HepG2 (cell line): ENCODE data around the gene INSRR. TPM values are rescaled to one million over a fixed set of nuclear protein-coding genes. Genes with fewer than 3 reads are reported as not detected.

Experiments
- ATAC-seq: fragments of 200-7000 bp; cut with Tn5 transposase; 3 replicates; pipeline ENCODE4 v1.9.1; 2020; ENCODE audit warnings: mild to moderate bottlenecking, moderate library complexity
- BruUV-seq: library from RNA; stranded (reverse); fragments of 400-500 nt; replicated peaks from 2 replicates; lab custom pipeline; 2021; lab: Mats Ljungman, UMichigan
- CTCF ChIA-PET: fragments of 300-600 bp; formaldehyde crosslinking; extraction: SDS; loops from one replicate; lab custom pipeline; 2021; ENCODE audit warnings: low total read pairs, inconsistent platforms, low intra/inter-chr PET ratio; lab: Yijun Ruan, JAX
- POLR2A ChIA-PET: fragments of 350-600 bp; sonication (Branson Sonifier 250); formaldehyde crosslinking; loops from one replicate; lab custom pipeline; 2020; ENCODE audit warnings: antibody characterized with exemption, inconsistent platforms; lab: Yijun Ruan, JAX
- DNase-seq: peaks from one replicate; pipeline ENCODE4 v3.0.0-alpha.2; 2015; ENCODE audit warnings: low spot score
- FAIRE-seq: peaks from 3 replicates; lab custom pipeline; 2011; peaks lifted over from hg19 to GRCh38; lab: Jason Lieb, UNC
- H2AFZ ChIP-seq: one replicate; pipeline ENCODE4 v1.6.1; 2011; ENCODE audit warnings: low read length, inconsistent platforms
- H3K27ac ChIP-seq: fragments of 300-600 bp; 3 replicates; pipeline ENCODE4 v1.8.0; 2011; ENCODE audit warnings: mixed run types, mild to moderate bottlenecking, mixed read lengths, low read length, inconsistent platforms; ENCODE audit not compliant: insufficient read depth; ENCODE audit errors: extremely low read length
- H3K27me3 ChIP-seq, 2 experiments: fragments of 200-600 bp in 1 of 2; 2 replicates in 1 of 2; 3 replicates in 1 of 2; pipeline versions ENCODE4 v1.6.0 to v1.8.0; 2011; ENCODE audit warnings: low read length in 2 of 2, mild to moderate bottlenecking in 2 of 2, moderate library complexity in 2 of 2, inconsistent platforms in 1 of 2; ENCODE audit not compliant: insufficient read depth in 2 of 2, control insufficient read depth in 1 of 2
- H3K36me3 ChIP-seq, 2 experiments: fragments of 200-600 bp in 1 of 2; replicated peaks in 1 of 2; 2 replicates in 1 of 2; 3 replicates in 1 of 2; pipeline versions ENCODE4 v1.5.1 to v1.8.0; 2011; ENCODE audit warnings: low read length in 2 of 2, inconsistent platforms in 1 of 2; ENCODE audit not compliant: insufficient read depth in 2 of 2, control insufficient read depth in 1 of 2
- H3K4me1 ChIP-seq: 2 replicates; pipeline ENCODE4 v1.5.1; 2012; ENCODE audit warnings: low read length, inconsistent platforms; ENCODE audit not compliant: insufficient read depth
- H3K4me2 ChIP-seq: 2 replicates; pipeline ENCODE4 v1.6.0; 2011; ENCODE audit warnings: low read depth, low read length, inconsistent platforms
- H3K4me3 ChIP-seq, 3 experiments: fragments of 200-600 bp in 1 of 3; sonication (generic), shearing (Covaris generic) in 1 of 3; replicated peaks in 1 of 3; 2 replicates each; pipeline ENCODE4 v1.5.1; 2011 to 2016; ENCODE audit warnings: low read length in 3 of 3, inconsistent platforms in 2 of 3, low read depth in 2 of 3, mild to moderate bottlenecking in 2 of 3, control low read depth in 1 of 3, mixed read lengths in 1 of 3; ENCODE audit not compliant: insufficient read depth in 1 of 3
- H3K79me2 ChIP-seq: one replicate; pipeline ENCODE4 v1.6.1; 2011; ENCODE audit warnings: low read length, inconsistent platforms; ENCODE audit not compliant: insufficient read depth
- H3K9ac ChIP-seq: 2 replicates; pipeline ENCODE4 v1.6.0; 2011; ENCODE audit warnings: mild to moderate bottlenecking, low read depth, low read length, inconsistent platforms; ENCODE audit not compliant: insufficient read depth
- H3K9me3 ChIP-seq: 2 replicates; pipeline ENCODE4 v1.5.1; 2012; ENCODE audit warnings: mild to moderate bottlenecking, low read length
- H4K20me1 ChIP-seq: 2 replicates; pipeline ENCODE4 v1.6.0; 2011; ENCODE audit warnings: inconsistent platforms, mild to moderate bottlenecking, low read length, moderate library complexity; ENCODE audit not compliant: insufficient read depth
- CREB1 ChIP-seq, 2 experiments: fragments of 450-650 bp in 1 of 2; IDR thresholded peaks; 2 replicates each; pipeline ENCODE4 v1.6.1; 2016 to 2017; ENCODE audit warnings: control low read depth in 1 of 2, mild to moderate bottlenecking in 1 of 2, missing compliant biosample characterization in 1 of 2, missing genetic modification characterization in 1 of 2
- HDAC6 ChIP-seq: fragments of 200-600 bp; sonication (generic); IDR thresholded peaks from 2 replicates; pipeline ENCODE4 v1.7.0; 2017; ENCODE audit warnings: mild to moderate bottlenecking, antibody characterized with exemption, low read length, low read depth
- NFYC ChIP-seq: IDR thresholded peaks from 2 replicates; pipeline ENCODE4 v1.6.1; 2016; ENCODE audit warnings: missing genetic modification reagents, missing compliant biosample characterization
- POLR2AphosphoS2 ChIP-seq: IDR thresholded peaks from 2 replicates; pipeline ENCODE4 v1.6.1; 2011; ENCODE audit warnings: low read depth, low read length, improper control_type of control experiment
- TARDBP ChIP-seq: sonication (generic); formaldehyde crosslinking; IDR thresholded peaks from 2 replicates; pipeline ENCODE4 v1.8.0; 2022; ENCODE audit warnings: mild to moderate bottlenecking, missing genetic modification reagents
- TSC22D2 ChIP-seq: sonication (generic); formaldehyde crosslinking; IDR thresholded peaks from 2 replicates; pipeline ENCODE4 v1.5.1; 2020; ENCODE audit warnings: missing genetic modification reagents, mild to moderate bottlenecking, borderline replicate concordance
- ZFAT ChIP-seq: sonication (generic); formaldehyde crosslinking; conservative IDR thresholded peaks from 2 replicates; pipeline ENCODE4 v1.8.1; 2023; ENCODE audit warnings: missing genetic modification reagents, inconsistent platforms
- ZNF850 ChIP-seq: sonication (generic); formaldehyde crosslinking; conservative IDR thresholded peaks from 2 replicates; pipeline ENCODE4 v1.9.0; 2021; ENCODE audit warnings: mild to moderate bottlenecking, missing genetic modification reagents
- WGBS: methylation state at CpG from one replicate; pipeline ENCODE4 v1.1.6; 2017; ENCODE audit warnings: low lambda C conversion rate; 5-methylcytosine and 5-hydroxymethylcytosine counted together
- in situ Hi-C: cut with HindIII; loops from 2 replicates; pipeline ENCODE4 v1.10.0; 2017; ENCODE audit warnings: low pct_unique_long_range_greater_than_20kb; ENCODE audit not compliant: extremely low pct_ligation_motif_present
- intact Hi-C: fragments of 100-400 bp; cut with micrococcal nuclease; formaldehyde crosslinking; loops from one replicate; pipeline ENCODE4 v1.10.0; 2022; ENCODE audit not compliant: unreplicated experiment
- polyA plus RNA-seq, 8 experiments: library from polyadenylated mRNA; depleted of rRNA in 3 of 8; stranded (reverse) in 7 of 8; unstranded in 1 of 8; fragments of >200 nt; fragmentation: Illumina TruSeq in 4 of 8; extraction: Trizol in 4 of 8; gene quantifications; 2 replicates each; pipeline versions ENCODE4 v1.2.1 to v1.2.3, GENCODE V29; 2011 to 2016; ENCODE audit warnings: low read depth in 4 of 8, missing spikeins in 1 of 8, mixed read lengths in 1 of 8; ENCODE audit not compliant: insufficient read depth in 1 of 8
- total RNA-seq, 5 experiments: library from RNA; depleted of rRNA; stranded (reverse); fragments of >200 nt; fragmentation: Illumina TruSeq; extraction: Trizol; gene quantifications; 2 replicates each; pipeline ENCODE4 v1.2.3, GENCODE V29; 2016; ENCODE audit warnings: low read depth in 1 of 5

The INSRR gene
- total and polyA plus RNA-seq, 2 of the 13 experiments (the other 11 are each of a cell fraction or from before 2014, with no cell fraction given): not detected

- no peak for TF ChIP-seq TSC22D2 (CRISPR knock-in tag)
- no peak for TF ChIP-seq HDAC6
- no peak for TF ChIP-seq TARDBP (CRISPR knock-in tag)
- TF ChIP-seq NFYC (CRISPR knock-in tag): no peak
- no peak for TF ChIP-seq ZFAT (CRISPR knock-in tag)
- no peak for TF ChIP-seq POLR2AphosphoS2
- WGBS: 16% methylated on average over 3 of the region's 3 CpGs
- peaks cover 29% of the 10 kb centered on the region for H3K4me1 ChIP-seq
- no peaks in the 10 kb centered on the region for H3K79me2 ChIP-seq
- H3K4me2 ChIP-seq: no peak overlapping the region
- intact Hi-C loops (no loop called here), in situ Hi-C loops (no loop called here)
- CTCF ChIA-PET: no interaction called here
- H3K9ac ChIP-seq: no peak overlapping the region
- no peak for DNase-seq
- BruUV-seq: no TSS peak
- no peak overlapping the region for H3K4me3 ChIP-seq
- no peaks in the 10 kb centered on the region for H4K20me1 ChIP-seq
- H3K27ac ChIP-seq: no peak overlapping the region
- no peaks in the 10 kb centered on the region for H3K9me3 ChIP-seq
- POLR2A ChIA-PET: no interaction called here
- H3K36me3 ChIP-seq: no peaks in the 10 kb centered on the region
- ATAC-seq: no peak
- H2AFZ ChIP-seq: no peak overlapping the region
- no peak for FAIRE-seq
- peaks cover 11 to 54% of the 10 kb centered on the region in 2 experiments; a peak in 3 of 5 replicates for H3K27me3 ChIP-seq
These were observed 4.3 kb downstream of the INSRR start for GRCh38 chr1:156854634-156855033.

GRCh38 chr1:156853761-156854160 is 5.2 kb downstream of the INSRR start:
- FAIRE-seq (no peak), DNase-seq (no peak), ATAC-seq (no peak)
- Histone ChIP-seq H3K27ac (no peak overlapping the region), H3K9ac (no peak overlapping the region), H4K20me1 (no peaks in the 10 kb centered on the region), H3K4me1 (peaks cover 21% of the 10 kb centered on the region), H3K27me3 (peaks cover 8 to 46% of the 10 kb centered on the region in 2 experiments; a peak in 3 of 5 replicates), H3K9me3 (no peaks in the 10 kb centered on the region), H2AFZ (no peak overlapping the region), H3K4me2 (no peak overlapping the region), H3K36me3 (no peaks in the 10 kb centered on the region), H3K4me3 (no peak overlapping the region), H3K79me2 (no peaks in the 10 kb centered on the region)
- in situ Hi-C loops (no loop called here), intact Hi-C loops (no loop called here)
- ChIA-PET CTCF (no interaction called here), POLR2A (no interaction called here)
- no TSS peak for BruUV-seq
- TF ChIP-seq ZNF850 (CRISPR knock-in tag): no peak
- TF ChIP-seq CREB1 (IDR thresholded peaks at IDR 0.05): peak; percentile 53; the same call in 1 of the 2 replicates
- TF ChIP-seq CREB1 (CRISPR knock-in tag; IDR thresholded peaks at IDR 0.05): no peak
- WGBS: 69% methylated on average over 14 of the region's 19 CpGs
